ENCODE data around the gene UNC119. TPM values are rescaled to one million over a fixed set of nuclear protein-coding genes. Genes with fewer than 3 reads are reported as not detected.
A peak's percentile ranks its signal among the peaks of the same experiment; 100 is the strongest.

Gene UNC119
- polyA plus RNA-seq, 2 of the 4 experiments (the other 2 are of a cell fraction), result 27.8 to 50.5 TPM

DNA sequence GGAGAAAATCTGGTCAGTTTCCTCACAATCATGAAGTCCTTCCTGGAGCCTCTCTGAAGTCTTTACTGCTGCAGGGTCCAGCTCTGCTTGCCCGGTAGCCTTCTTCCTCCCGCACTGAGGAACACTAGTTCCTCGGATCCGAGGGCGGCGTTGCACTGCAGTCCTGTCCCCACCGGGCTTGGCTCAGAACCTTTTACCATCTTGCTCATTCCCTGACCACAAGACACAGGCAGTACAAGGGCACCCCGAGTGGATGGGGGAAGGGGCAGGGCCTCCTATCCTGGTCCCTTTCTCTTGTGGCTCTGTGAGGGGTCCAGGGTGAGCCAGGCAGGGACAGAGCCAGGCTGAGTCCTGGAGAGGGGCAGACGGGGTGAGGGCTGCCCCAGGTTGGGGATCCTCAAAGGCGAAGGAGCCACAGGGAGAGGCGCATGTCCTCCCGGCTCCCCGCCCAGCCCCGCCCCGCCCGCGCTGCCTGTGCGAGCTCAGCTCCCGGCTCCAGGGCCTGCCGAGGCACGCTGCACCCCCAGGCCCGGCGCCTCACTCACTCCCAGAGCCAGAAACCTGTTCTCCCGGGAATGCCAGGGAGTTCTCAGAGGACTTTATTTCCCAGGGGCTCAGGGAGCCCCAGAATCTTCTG lies 44.7 kb downstream of the UNC119 start:
- Histone ChIP-seq H3K4me1 (no peaks in the 10 kb centered on the region), H3K4me3 (no peak overlapping the region), H3K27ac (no peak overlapping the region), H3K4me2 (no peak overlapping the region), H3K9me3 (no peaks in the 10 kb centered on the region)
- no peak for FAIRE-seq
- ChIA-PET CTCF (interaction anchor here (0.9 to 17.3 kb wide), 5 partner anchors 12 to 40 kb away, joined by 3 to 317 read pairs (median 3); no protein-coding TSS in a partner anchor), POLR2A (no interaction called here)
- TF ChIP-seq POLR2AphosphoS2 (conservative IDR thresholded peaks at IDR 0.05; ENCODE audit: low read length) (no peak), JUN (IDR thresholded peaks at IDR 0.05) (no peak), MAZ (IDR thresholded peaks at IDR 0.05; ENCODE audit: borderline replicate concordance, low read depth, low read length) (no peak), NFE2L2 (conservative IDR thresholded peaks at IDR 0.05; ENCODE audit: low read length) (no peak), HEYL (CRISPR knock-in tag; IDR thresholded peaks at IDR 0.05) (no peak), RAD21 (conservative IDR thresholded peaks at IDR 0.05 in 1 of 2, IDR thresholded peaks at IDR 0.05 in 1 of 2) (no peak), EHF (CRISPR knock-in tag; IDR thresholded peaks at IDR 0.05) (no peak), HDAC2 (IDR thresholded peaks at IDR 0.05) (no peak), HOXB5 (CRISPR knock-in tag; IDR thresholded peaks at IDR 0.05) (no peak)
- TF ChIP-seq, protein P1, sequence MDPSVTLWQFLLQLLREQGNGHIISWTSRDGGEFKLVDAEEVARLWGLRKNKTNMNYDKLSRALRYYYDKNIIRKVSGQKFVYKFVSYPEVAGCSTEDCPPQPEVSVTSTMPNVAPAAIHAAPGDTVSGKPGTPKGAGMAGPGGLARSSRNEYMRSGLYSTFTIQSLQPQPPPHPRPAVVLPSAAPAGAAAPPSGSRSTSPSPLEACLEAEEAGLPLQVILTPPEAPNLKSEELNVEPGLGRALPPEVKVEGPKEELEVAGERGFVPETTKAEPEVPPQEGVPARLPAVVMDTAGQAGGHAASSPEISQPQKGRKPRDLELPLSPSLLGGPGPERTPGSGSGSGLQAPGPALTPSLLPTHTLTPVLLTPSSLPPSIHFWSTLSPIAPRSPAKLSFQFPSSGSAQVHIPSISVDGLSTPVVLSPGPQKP (IDR thresholded peaks at IDR 0.05; ENCODE audit: low read depth, low read length), result no peak
- TF ChIP-seq, protein P2, sequence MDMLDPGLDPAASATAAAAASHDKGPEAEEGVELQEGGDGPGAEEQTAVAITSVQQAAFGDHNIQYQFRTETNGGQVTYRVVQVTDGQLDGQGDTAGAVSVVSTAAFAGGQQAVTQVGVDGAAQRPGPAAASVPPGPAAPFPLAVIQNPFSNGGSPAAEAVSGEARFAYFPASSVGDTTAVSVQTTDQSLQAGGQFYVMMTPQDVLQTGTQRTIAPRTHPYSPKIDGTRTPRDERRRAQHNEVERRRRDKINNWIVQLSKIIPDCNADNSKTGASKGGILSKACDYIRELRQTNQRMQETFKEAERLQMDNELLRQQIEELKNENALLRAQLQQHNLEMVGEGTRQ (IDR thresholded peaks at IDR 0.05), result no peak
- TF ChIP-seq, protein P3, sequence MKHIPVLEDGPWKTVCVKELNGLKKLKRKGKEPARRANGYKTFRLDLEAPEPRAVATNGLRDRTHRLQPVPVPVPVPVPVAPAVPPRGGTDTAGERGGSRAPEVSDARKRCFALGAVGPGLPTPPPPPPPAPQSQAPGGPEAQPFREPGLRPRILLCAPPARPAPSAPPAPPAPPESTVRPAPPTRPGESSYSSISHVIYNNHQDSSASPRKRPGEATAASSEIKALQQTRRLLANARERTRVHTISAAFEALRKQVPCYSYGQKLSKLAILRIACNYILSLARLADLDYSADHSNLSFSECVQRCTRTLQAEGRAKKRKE (CRISPR knock-in tag; IDR thresholded peaks at IDR 0.05; ENCODE audit: low read depth), result no peak
- ATAC-seq, result peak in 1 of 2 experiments; percentile 12; a peak in 2 of 6 replicates
- 58% methylated on average over 14 of the region's 24 CpGs for WGBS (ENCODE audit: missing lambda C conversion rate)
- DNase-seq (ENCODE audit: low read depth in 1 of 2, low spot score in 1 of 2), result no peak

DNA sequence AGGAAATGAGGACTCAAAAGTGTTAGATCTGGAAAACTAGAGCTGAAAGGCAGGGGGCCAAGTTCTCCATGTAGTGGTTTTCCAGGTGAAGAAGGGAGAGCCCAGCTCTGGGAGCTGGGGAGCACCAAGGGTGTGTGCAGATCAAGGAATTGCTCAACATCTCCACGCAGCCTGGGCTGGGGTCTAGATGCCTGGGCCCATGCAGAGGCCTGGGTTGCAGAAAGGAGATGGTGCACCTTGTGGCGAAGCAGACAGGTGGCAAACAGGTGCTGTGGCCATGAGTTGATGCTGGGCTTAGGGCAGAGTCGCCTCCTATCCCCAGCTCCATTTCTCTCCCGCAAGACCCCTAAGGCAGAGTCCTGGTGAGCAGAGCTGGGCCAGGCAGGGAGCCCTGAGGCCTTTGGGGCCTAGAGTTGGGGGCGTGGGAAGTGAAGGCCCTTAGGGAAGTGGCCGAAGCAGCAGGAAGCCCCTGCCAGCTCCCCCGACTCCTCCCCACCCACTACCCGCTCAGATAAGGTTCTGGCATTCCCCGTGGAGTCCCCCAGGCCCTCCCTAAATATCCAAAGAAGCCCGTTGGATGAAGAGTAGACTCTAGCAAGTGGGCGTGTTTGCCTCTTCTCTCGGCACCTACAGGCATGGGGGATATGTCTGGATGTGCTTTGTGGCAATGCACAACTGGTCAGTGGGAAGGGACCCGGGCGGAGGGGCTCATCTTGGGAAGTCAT lies 45.5 kb downstream of the UNC119 start:
- 68% methylated on average over 13 of the region's 14 CpGs for WGBS (ENCODE audit: missing lambda C conversion rate)
- no peak for ATAC-seq

More for the DNA sequence above, 45.5 kb downstream of the UNC119 start:
- H3K4me1 ChIP-seq, result no peaks in the 10 kb centered on the region
- FAIRE-seq, result no peak
- H3K9me3 ChIP-seq, result no peaks in the 10 kb centered on the region
- TF ChIP-seq RNF2 (IDR thresholded peaks at IDR 0.05; ENCODE audit: borderline replicate concordance, low read depth) (no peak), MYC (IDR thresholded peaks at IDR 0.05; ENCODE audit: borderline replicate concordance, low read length) (no peak), TFCP2L1 (CRISPR knock-in tag; IDR thresholded peaks at IDR 0.05) (no peak), POLR2A (IDR thresholded peaks at IDR 0.05; ENCODE audit: low read length) (no peak), NFE2L2 (conservative IDR thresholded peaks at IDR 0.05; ENCODE audit: low read length) (no peak), JUNB (IDR thresholded peaks at IDR 0.05) (no peak), CHD4 (IDR thresholded peaks at IDR 0.05; ENCODE audit: borderline replicate concordance) (no peak), CEBPB (IDR thresholded peaks at IDR 0.05) (no peak), MAZ (IDR thresholded peaks at IDR 0.05; ENCODE audit: borderline replicate concordance, low read depth, low read length) (no peak), POLR2AphosphoS2 (conservative IDR thresholded peaks at IDR 0.05; ENCODE audit: low read length) (no peak), NR3C1 (IDR thresholded peaks at IDR 0.05) (no peak), CBX8 (IDR thresholded peaks at IDR 0.05) (no peak), KDM1A (IDR thresholded peaks at IDR 0.05; ENCODE audit: low read depth) (no peak), ZFP36 (IDR thresholded peaks at IDR 0.05; ENCODE audit: borderline replicate concordance, partially characterized antibody) (no peak)
- TF ChIP-seq, protein P4, sequence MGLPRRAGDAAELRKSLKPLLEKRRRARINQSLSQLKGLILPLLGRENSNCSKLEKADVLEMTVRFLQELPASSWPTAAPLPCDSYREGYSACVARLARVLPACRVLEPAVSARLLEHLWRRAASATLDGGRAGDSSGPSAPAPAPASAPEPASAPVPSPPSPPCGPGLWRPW (IDR thresholded peaks at IDR 0.05), result no peak
- TF ChIP-seq, protein P1 (IDR thresholded peaks at IDR 0.05; ENCODE audit: low read depth, low read length), result no peak
- TF ChIP-seq, protein P3 (CRISPR knock-in tag; IDR thresholded peaks at IDR 0.05; ENCODE audit: low read depth), result no peak
- TF ChIP-seq, protein P5, sequence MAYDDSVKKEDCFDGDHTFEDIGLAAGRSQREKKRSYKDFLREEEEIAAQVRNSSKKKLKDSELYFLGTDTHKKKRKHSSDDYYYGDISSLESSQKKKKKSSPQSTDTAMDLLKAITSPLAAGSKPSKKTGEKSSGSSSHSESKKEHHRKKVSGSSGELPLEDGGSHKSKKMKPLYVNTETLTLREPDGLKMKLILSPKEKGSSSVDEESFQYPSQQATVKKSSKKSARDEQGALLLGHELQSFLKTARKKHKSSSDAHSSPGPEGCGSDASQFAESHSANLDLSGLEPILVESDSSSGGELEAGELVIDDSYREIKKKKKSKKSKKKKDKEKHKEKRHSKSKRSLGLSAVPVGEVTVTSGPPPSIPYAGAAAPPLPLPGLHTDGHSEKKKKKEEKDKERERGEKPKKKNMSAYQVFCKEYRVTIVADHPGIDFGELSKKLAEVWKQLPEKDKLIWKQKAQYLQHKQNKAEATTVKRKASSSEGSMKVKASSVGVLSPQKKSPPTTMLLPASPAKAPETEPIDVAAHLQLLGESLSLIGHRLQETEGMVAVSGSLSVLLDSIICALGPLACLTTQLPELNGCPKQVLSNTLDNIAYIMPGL (CRISPR knock-in tag; IDR thresholded peaks at IDR 0.05; ENCODE audit: borderline replicate concordance), result no peak
- H3K4me3 ChIP-seq, result no peak overlapping the region
- ChIA-PET CTCF (interaction anchor here (1.1 to 17.3 kb wide), 3 partner anchors 12 to 40 kb away, joined by 3 to 317 read pairs (median 153); no protein-coding TSS in a partner anchor), POLR2A (no interaction called here)
- H3K27ac ChIP-seq, result no peak overlapping the region
- no peak overlapping the region for H3K4me2 ChIP-seq
- DNase-seq (ENCODE audit: low read depth in 1 of 2, low spot score in 1 of 2), result no peak
